ENCODE data around the gene GPR156. TPM values are rescaled to one million over a fixed set of nuclear protein-coding genes. Genes with fewer than 3 reads are reported as not detected.
"Not testable (repeated sequence)": the region's sequence is repeated elsewhere in the genome, so short reads cannot be mapped to it uniquely, and the experiment has no call there.

Gene GPR156
- total RNA-seq, result under 1 TPM; 0.42 to 0.49 TPM
- not detected for polyA plus RNA-seq
- long read RNA-seq, donor 1, result 0 reads
- long read RNA-seq, donor 2, result 0 reads

GRCh38 chr3:120284747-120285507, at the start of gene GPR156:
Gene GPR156 (minus strand): TSS chr3:120285222. CDS start chr3:120244098, 41,124 bp downstream.
- Histone ChIP-seq H3K27ac (ENCODE audit: low read depth in 1 of 2, low read length in 2 of 2) (no peak within 1 kb of the TSS), H3K4me1 (ENCODE audit: control insufficient read depth in 1 of 2, insufficient read depth in 2 of 2, low read length in 2 of 2) (no peaks in the 10 kb centered on the region), H3K27me3 (ENCODE audit: control insufficient read depth in 1 of 2, insufficient read depth in 2 of 2, low read length in 1 of 2) (no peaks in the 10 kb centered on the region), H3K9me3 (ENCODE audit: control insufficient read depth, low read length) (peaks cover 2% of the 10 kb centered on the region), H3K4me3 (ENCODE audit: low read length in 2 of 2) (peak within 1 kb of the TSS; percentile 51 to 75), H3K36me3 (ENCODE audit: control insufficient read depth in 1 of 2, insufficient read depth in 2 of 2, low read length in 1 of 2) (no peaks in the 10 kb centered on the region)
- intact Hi-C loops (cut with DNase I), result no loop called here
- ATAC-seq (ENCODE audit: low FRiP score) (no peak), DNase-seq (no peak)
- WGBS, 2 donors, result 4 to 6% methylated on average over 50 to 72 of the region's 72 CpGs

- 91 to 96% methylated on average over 8 of the region's 8 CpGs for WGBS, 2 donors
- peaks cover 0 to 2% of the 10 kb centered on the region in 2 donors for H3K4me1 ChIP-seq (ENCODE audit: control insufficient read depth in 1 of 2, insufficient read depth in 2 of 2, low read length in 2 of 2)
- H3K36me3 ChIP-seq (ENCODE audit: control insufficient read depth in 1 of 2, insufficient read depth in 2 of 2, low read length in 1 of 2), result peaks cover 0 to 2% of the 10 kb centered on the region in 2 donors
- DNase-seq (no peak), ATAC-seq (ENCODE audit: low FRiP score) (no peak)
- no peaks in the 10 kb centered on the region for H3K9me3 ChIP-seq (ENCODE audit: control insufficient read depth, low read length)
- no peak overlapping the region for H3K27ac ChIP-seq (ENCODE audit: low read depth in 1 of 2, low read length in 2 of 2)
- no peaks in the 10 kb centered on the region for H3K27me3 ChIP-seq (ENCODE audit: control insufficient read depth in 1 of 2, insufficient read depth in 2 of 2, low read length in 1 of 2)
- H3K4me3 ChIP-seq (ENCODE audit: low read length in 2 of 2), result no peak overlapping the region
- intact Hi-C loops (cut with DNase I), result no loop called here
Measured at GRCh38 chr3:120332646-120333045, 47.6 kb upstream of the GPR156 start.

GRCh38 chr3:120331076-120331475, 46.1 kb upstream of the GPR156 start:
- Histone ChIP-seq H3K4me3 (ENCODE audit: low read length in 2 of 2) (no peak overlapping the region), H3K27ac (ENCODE audit: low read depth in 1 of 2, low read length in 2 of 2) (no peak overlapping the region), H3K9me3 (ENCODE audit: control insufficient read depth, low read length) (no peaks in the 10 kb centered on the region), H3K4me1 (ENCODE audit: control insufficient read depth in 1 of 2, insufficient read depth in 2 of 2, low read length in 2 of 2) (no peaks in the 10 kb centered on the region), H3K36me3 (ENCODE audit: control insufficient read depth in 1 of 2, insufficient read depth in 2 of 2, low read length in 1 of 2) (peaks cover 0 to 2% of the 10 kb centered on the region in 2 donors), H3K27me3 (ENCODE audit: control insufficient read depth in 1 of 2, insufficient read depth in 2 of 2, low read length in 1 of 2) (no peaks in the 10 kb centered on the region)
- WGBS, 2 donors, result 93 to 95% methylated on average over 2 of the region's 2 CpGs
- ATAC-seq (ENCODE audit: low FRiP score), result no peak
- intact Hi-C loops (cut with DNase I), result no loop called here
- DNase-seq, result no peak

GRCh38 chr3:120326784-120327183, 41.8 kb upstream of the GPR156 start:
- no peaks in the 10 kb centered on the region for H3K9me3 ChIP-seq (ENCODE audit: control insufficient read depth, low read length)
- no peak overlapping the region for H3K4me3 ChIP-seq (ENCODE audit: low read length in 2 of 2)
- no peak overlapping the region for H3K27ac ChIP-seq (ENCODE audit: low read depth in 1 of 2, low read length in 2 of 2)
- DNase-seq (no peak), ATAC-seq (ENCODE audit: low FRiP score) (no peak)
- H3K36me3 ChIP-seq (ENCODE audit: control insufficient read depth in 1 of 2, insufficient read depth in 2 of 2, low read length in 1 of 2), result peaks cover 2 to 4% of the 10 kb centered on the region in 2 donors
- no peaks in the 10 kb centered on the region for H3K27me3 ChIP-seq (ENCODE audit: control insufficient read depth in 1 of 2, insufficient read depth in 2 of 2, low read length in 1 of 2)
- H3K4me1 ChIP-seq (ENCODE audit: control insufficient read depth in 1 of 2, insufficient read depth in 2 of 2, low read length in 2 of 2), result no peaks in the 10 kb centered on the region
- intact Hi-C loops (cut with DNase I), result no loop called here
- 91 to 98% methylated on average over 2 of the region's 2 CpGs for WGBS, 2 donors

GRCh38 chr3:120324190-120324589, 39.2 kb upstream of the GPR156 start:
- DNase-seq (no peak), ATAC-seq (ENCODE audit: low FRiP score) (no peak)
- intact Hi-C loops (cut with DNase I), result no loop called here
- Histone ChIP-seq H3K27me3 (ENCODE audit: control insufficient read depth in 1 of 2, insufficient read depth in 2 of 2, low read length in 1 of 2) (no peaks in the 10 kb centered on the region), H3K4me3 (ENCODE audit: low read length in 2 of 2) (no peak overlapping the region), H3K36me3 (ENCODE audit: control insufficient read depth in 1 of 2, insufficient read depth in 2 of 2, low read length in 1 of 2) (peaks cover 0 to 6% of the 10 kb centered on the region in 2 donors), H3K9me3 (ENCODE audit: control insufficient read depth, low read length) (no peaks in the 10 kb centered on the region), H3K4me1 (ENCODE audit: control insufficient read depth in 1 of 2, insufficient read depth in 2 of 2, low read length in 2 of 2) (no peaks in the 10 kb centered on the region), H3K27ac (ENCODE audit: low read depth in 1 of 2, low read length in 2 of 2) (no peak overlapping the region)
- 20 to 21% methylated on average over 1 of the region's 1 CpG for WGBS, 2 donors

GRCh38 chr3:120323761-120324160, 38.7 kb upstream of the GPR156 start:
- H3K9me3 ChIP-seq (ENCODE audit: control insufficient read depth, low read length); H3K27me3 ChIP-seq (ENCODE audit: control insufficient read depth in 1 of 2, insufficient read depth in 2 of 2, low read length in 1 of 2); H3K36me3 ChIP-seq (ENCODE audit: control insufficient read depth in 1 of 2, insufficient read depth in 2 of 2, low read length in 1 of 2); DNase-seq; H3K27ac ChIP-seq (ENCODE audit: low read depth in 1 of 2, low read length in 2 of 2); H3K4me3 ChIP-seq (ENCODE audit: low read length in 2 of 2); ATAC-seq (ENCODE audit: low FRiP score); intact Hi-C loops (cut with DNase I); H3K4me1 ChIP-seq (ENCODE audit: control insufficient read depth in 1 of 2, insufficient read depth in 2 of 2, low read length in 2 of 2): not testable (repeated sequence)
- 75 to 79% methylated on average over 4 of the region's 4 CpGs for WGBS, 2 donors

GRCh38 chr3:120311863-120312794, 27.1 kb upstream of the GPR156 start:
- H3K9me3 ChIP-seq (ENCODE audit: control insufficient read depth, low read length), result no peaks in the 10 kb centered on the region
- intact Hi-C loops (cut with DNase I), result no loop called here
- H3K36me3 ChIP-seq (ENCODE audit: control insufficient read depth in 1 of 2, insufficient read depth in 2 of 2, low read length in 1 of 2), result no peaks in the 10 kb centered on the region
- WGBS, 2 donors, result 94 to 95% methylated on average over 24 of the region's 24 CpGs
- no peak overlapping the region for H3K27ac ChIP-seq (ENCODE audit: low read depth in 1 of 2, low read length in 2 of 2)
- no peak for ATAC-seq (ENCODE audit: low FRiP score)
- DNase-seq, result peak in 1 of 2 donors; percentile 73
- no peaks in the 10 kb centered on the region for H3K27me3 ChIP-seq (ENCODE audit: control insufficient read depth in 1 of 2, insufficient read depth in 2 of 2, low read length in 1 of 2)
- no peaks in the 10 kb centered on the region for H3K4me1 ChIP-seq (ENCODE audit: control insufficient read depth in 1 of 2, insufficient read depth in 2 of 2, low read length in 2 of 2)
- no peak overlapping the region for H3K4me3 ChIP-seq (ENCODE audit: low read length in 2 of 2)

- H3K27me3 ChIP-seq (ENCODE audit: control insufficient read depth in 1 of 2, insufficient read depth in 2 of 2, low read length in 1 of 2), result no peaks in the 10 kb centered on the region
- no peaks in the 10 kb centered on the region for H3K36me3 ChIP-seq (ENCODE audit: control insufficient read depth in 1 of 2, insufficient read depth in 2 of 2, low read length in 1 of 2)
- WGBS, 2 donors, result 59 to 63% methylated on average over 54 to 72 of the region's 72 CpGs
- H3K4me1 ChIP-seq (ENCODE audit: control insufficient read depth in 1 of 2, insufficient read depth in 2 of 2, low read length in 2 of 2), result no peaks in the 10 kb centered on the region
- H3K4me3 ChIP-seq (ENCODE audit: low read length in 2 of 2), result no peak overlapping the region
- intact Hi-C loops (cut with DNase I), result no loop called here
- ATAC-seq (ENCODE audit: low FRiP score) (peak; percentile 38), DNase-seq (no peak)
- no peaks in the 10 kb centered on the region for H3K9me3 ChIP-seq (ENCODE audit: control insufficient read depth, low read length)
- H3K27ac ChIP-seq (ENCODE audit: low read depth in 1 of 2, low read length in 2 of 2), result no peak overlapping the region
Measured at GRCh38 chr3:120306519-120307455, 21.8 kb upstream of the GPR156 start.
